Activated T-cell treated with anti-CD3 and anti-CD28 coated beads, Interleukin-2, amount 50 U/mL, for 4 hours (primary cell): Measurements from ENCODE around the gene SMIM41. TPM values are rescaled to one million over a fixed set of nuclear protein-coding genes. Genes with fewer than 3 reads are reported as not detected.

Source experiments
- ATAC-seq, 2 donors: fragments of 200-7000 bp; cut with Tn5 transposase; one replicate each; pipeline ENCODE4 v1.10.0; 2021
- DNase-seq: peaks from one replicate; pipeline ENCODE4 v3.0.0-alpha.2; 2020
- H3K27me3 Mint-ChIP-seq: one replicate; pipeline ENCODE4 v1.8.0; 2021; ENCODE audit warnings: low read depth, mixed read lengths
- H3K36me3 Mint-ChIP-seq: one replicate; pipeline ENCODE4 v1.8.0; 2022; ENCODE audit warnings: mixed read lengths; ENCODE audit not compliant: insufficient read depth
- H3K4me1 Mint-ChIP-seq: one replicate; pipeline ENCODE4 v1.8.0; 2021; ENCODE audit warnings: low read depth, mixed read lengths
- H3K4me3 Mint-ChIP-seq: one replicate; pipeline ENCODE4 v1.8.0; 2021; ENCODE audit warnings: mild to moderate bottlenecking, moderate library complexity, mixed read lengths
- H3K9me3 Mint-ChIP-seq: one replicate; pipeline ENCODE4 v1.8.0; 2021; ENCODE audit warnings: mixed read lengths
- total RNA-seq, 3 donors: library from RNA; stranded (reverse); gene quantifications; one replicate each; pipeline ENCODE4 v1.2.1, GENCODE V29; 2021

The SMIM41 gene
- total RNA-seq, 3 donors from 2014 or later = not detected

GRCh38 chr12:52126605-52127578 is 47.4 kb downstream of the SMIM41 start:
- Mint-ChIP-seq H3K4me1 (no peaks in the 10 kb centered on the region), H3K36me3 (no peaks in the 10 kb centered on the region), H3K4me3 (no peak overlapping the region), H3K27me3 (peaks cover 40% of the 10 kb centered on the region), H3K9me3 (no peaks in the 10 kb centered on the region)
- no peak for ATAC-seq
- DNase-seq = no peak

GRCh38 chr12:52127683-52128450 is 48.4 kb downstream of the SMIM41 start:
- Mint-ChIP-seq H3K27me3 (peaks cover 37% of the 10 kb centered on the region), H3K4me1 (no peaks in the 10 kb centered on the region), H3K9me3 (no peaks in the 10 kb centered on the region), H3K4me3 (no peak overlapping the region), H3K36me3 (no peaks in the 10 kb centered on the region)
- DNase-seq (no peak), ATAC-seq (no peak)

DNA sequence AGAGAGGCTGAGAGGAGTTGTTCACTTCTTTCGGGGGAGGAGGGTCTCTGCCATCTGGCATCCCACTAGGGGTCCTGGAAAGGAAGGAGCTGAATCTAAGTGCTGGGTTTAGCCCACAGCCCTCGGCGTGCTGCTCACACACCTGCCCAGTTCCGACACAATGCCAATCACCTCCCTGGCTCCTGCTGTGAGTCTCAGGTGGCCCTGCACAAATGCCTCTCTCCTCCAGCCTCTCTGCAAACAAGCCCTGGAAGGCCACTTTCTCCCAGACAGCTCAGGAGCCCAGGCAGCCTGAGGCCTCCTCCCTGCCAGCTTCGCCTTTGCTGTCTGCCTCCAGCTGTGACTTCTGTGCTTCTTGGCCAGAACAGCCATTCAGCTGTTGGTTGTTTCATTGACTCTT is 51.2 kb downstream of the SMIM41 start:
- no peak overlapping the region for H3K4me3 Mint-ChIP-seq
- no peaks in the 10 kb centered on the region for H3K36me3 Mint-ChIP-seq
- no peaks in the 10 kb centered on the region for H3K4me1 Mint-ChIP-seq
- H3K27me3 Mint-ChIP-seq = peaks cover 17% of the 10 kb centered on the region
- DNase-seq (no peak), ATAC-seq (no peak)
- no peaks in the 10 kb centered on the region for H3K9me3 Mint-ChIP-seq

DNA sequence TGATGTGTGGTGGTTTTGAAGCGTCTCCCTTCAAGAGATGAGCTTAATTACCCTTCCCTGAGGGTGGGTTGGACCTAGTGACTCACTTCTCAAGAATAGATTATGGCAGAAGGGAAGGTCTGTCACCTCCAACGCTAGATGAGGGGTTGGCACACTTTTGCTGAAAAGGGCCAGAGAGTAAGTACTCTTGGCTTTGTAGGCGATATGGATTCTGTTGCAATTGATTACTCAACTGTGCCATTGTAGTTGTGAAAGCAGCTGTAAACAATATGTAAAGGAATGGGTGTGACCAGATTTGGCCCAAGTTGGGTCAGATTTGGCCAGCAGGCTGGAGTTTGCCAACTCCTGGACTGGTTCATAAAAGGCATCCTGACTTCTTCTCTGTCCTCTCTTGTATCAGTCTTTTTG is 53.3 kb downstream of the SMIM41 start:
- no peak for ATAC-seq
- H3K4me3 Mint-ChIP-seq = no peak overlapping the region
- H3K9me3 Mint-ChIP-seq = no peaks in the 10 kb centered on the region
- no peaks in the 10 kb centered on the region for H3K36me3 Mint-ChIP-seq
- H3K4me1 Mint-ChIP-seq = no peaks in the 10 kb centered on the region
- DNase-seq = no peak
- peaks cover 4% of the 10 kb centered on the region for H3K27me3 Mint-ChIP-seq

DNA sequence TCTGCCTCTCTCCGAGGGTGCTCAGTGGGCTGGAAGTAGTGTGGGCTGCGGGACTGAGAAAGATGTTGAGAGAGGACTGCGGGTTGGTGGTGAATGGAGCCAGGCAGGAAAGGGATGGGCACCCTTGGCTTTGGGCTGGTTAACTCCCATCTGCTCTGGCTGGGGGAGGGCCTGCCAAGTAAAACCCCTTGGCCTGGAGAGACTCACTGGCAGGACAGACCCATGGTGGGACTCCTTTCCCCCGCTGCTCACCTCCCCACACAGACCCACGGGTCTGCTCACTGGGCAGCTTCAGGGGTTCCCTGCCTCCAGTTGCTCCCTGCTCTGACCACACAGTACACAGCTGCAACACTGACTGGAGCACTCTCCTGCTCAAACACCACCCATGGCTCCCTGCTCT is 58.2 kb downstream of the SMIM41 start:
- Mint-ChIP-seq H3K9me3 (no peaks in the 10 kb centered on the region), H3K4me3 (no peak overlapping the region), H3K27me3 (peaks cover 10% of the 10 kb centered on the region), H3K36me3 (no peaks in the 10 kb centered on the region), H3K4me1 (no peaks in the 10 kb centered on the region)
- ATAC-seq = no peak
- no peak for DNase-seq

DNA sequence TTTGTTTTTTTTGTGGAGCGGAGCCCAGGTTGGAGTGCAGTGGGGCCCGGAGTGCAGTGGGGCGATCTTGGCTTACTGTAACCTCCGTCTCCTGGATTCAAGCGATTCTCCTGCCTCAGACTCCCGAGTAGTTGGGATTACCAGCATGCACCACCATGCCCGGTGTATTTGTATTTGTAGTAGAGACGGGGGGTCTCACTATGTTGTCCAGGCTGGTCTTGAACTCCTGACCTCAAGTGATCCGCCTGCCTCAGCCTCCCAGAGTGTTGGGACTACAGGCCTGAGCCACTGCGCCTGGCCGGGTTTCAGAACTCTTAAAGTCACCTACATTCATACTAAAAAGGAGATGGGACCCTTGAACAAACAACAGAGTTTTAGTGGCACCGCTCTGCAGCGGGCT is 59.6 kb downstream of the SMIM41 start:
- H3K36me3 Mint-ChIP-seq = no peaks in the 10 kb centered on the region
- ATAC-seq = no peak
- H3K4me1 Mint-ChIP-seq = no peaks in the 10 kb centered on the region
- DNase-seq = no peak
- H3K4me3 Mint-ChIP-seq = no peak overlapping the region
- no peaks in the 10 kb centered on the region for H3K9me3 Mint-ChIP-seq
- H3K27me3 Mint-ChIP-seq = peaks cover 10% of the 10 kb centered on the region

- H3K9me3 Mint-ChIP-seq = no peaks in the 10 kb centered on the region
- DNase-seq = peak; percentile 27
- peaks cover 10% of the 10 kb centered on the region for H3K27me3 Mint-ChIP-seq
- no peaks in the 10 kb centered on the region for H3K4me1 Mint-ChIP-seq
- peak; percentile 66 to 81 for ATAC-seq
- H3K4me3 Mint-ChIP-seq = no peak overlapping the region
- no peaks in the 10 kb centered on the region for H3K36me3 Mint-ChIP-seq
Observed at GRCh38 chr12:52139579-52140062, 60.1 kb downstream of the SMIM41 start.

GRCh38 chr12:52141306-52141705 is 61.8 kb downstream of the SMIM41 start:
- Mint-ChIP-seq H3K4me1 (no peaks in the 10 kb centered on the region), H3K36me3 (no peaks in the 10 kb centered on the region), H3K27me3 (peaks cover 10% of the 10 kb centered on the region), H3K4me3 (no peak overlapping the region), H3K9me3 (no peaks in the 10 kb centered on the region)
- ATAC-seq (no peak), DNase-seq (no peak)

- peaks cover 8% of the 10 kb centered on the region for H3K27me3 Mint-ChIP-seq
- ATAC-seq (no peak), DNase-seq (no peak)
- no peak overlapping the region for H3K4me3 Mint-ChIP-seq
- no peaks in the 10 kb centered on the region for H3K9me3 Mint-ChIP-seq
- no peaks in the 10 kb centered on the region for H3K4me1 Mint-ChIP-seq
- H3K36me3 Mint-ChIP-seq = no peaks in the 10 kb centered on the region
Observed at GRCh38 chr12:52141875-52142274, 62.4 kb downstream of the SMIM41 start.

- ATAC-seq (no peak), DNase-seq (no peak)
- H3K36me3 Mint-ChIP-seq = no peaks in the 10 kb centered on the region
- peaks cover 8% of the 10 kb centered on the region for H3K27me3 Mint-ChIP-seq
- no peaks in the 10 kb centered on the region for H3K9me3 Mint-ChIP-seq
- no peaks in the 10 kb centered on the region for H3K4me1 Mint-ChIP-seq
- no peak overlapping the region for H3K4me3 Mint-ChIP-seq
Observed at GRCh38 chr12:52142431-52142830, 62.9 kb downstream of the SMIM41 start.

DNA sequence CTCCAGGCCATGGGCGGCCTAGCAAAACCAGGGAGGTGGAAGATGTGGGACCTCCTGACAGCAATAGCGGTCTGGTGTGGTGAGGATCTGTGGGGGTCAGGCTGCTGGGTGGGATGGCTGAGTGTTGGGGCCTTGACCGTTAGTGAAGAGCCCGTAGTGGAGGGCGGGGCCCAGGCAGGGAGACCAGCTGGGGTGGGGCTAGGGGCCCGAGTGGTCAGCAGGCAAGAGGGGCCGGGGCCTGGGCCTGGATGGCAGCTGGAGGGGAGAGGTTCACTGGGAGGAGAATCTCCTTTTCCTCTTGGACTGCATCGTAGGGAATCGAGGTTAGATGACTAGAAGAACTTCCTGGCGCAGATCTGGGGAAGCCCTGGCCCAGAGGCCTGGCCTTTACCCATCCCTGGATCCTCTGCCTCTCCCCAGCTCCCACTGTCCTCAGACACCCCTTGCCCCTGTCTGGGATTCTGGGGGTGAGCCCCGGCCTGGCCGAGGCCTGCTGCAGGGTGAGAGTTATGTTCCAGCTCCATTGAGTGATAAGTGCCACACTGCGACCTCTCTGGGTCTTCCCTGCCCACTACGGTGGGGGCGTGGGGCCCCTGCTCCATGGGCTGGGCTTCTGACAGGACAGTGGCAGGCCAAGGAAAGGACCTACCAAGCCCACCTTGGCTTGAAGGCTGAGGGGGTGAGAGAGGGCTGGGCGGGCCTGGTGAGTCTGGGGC is 65.2 kb downstream of the SMIM41 start:
- H3K4me1 Mint-ChIP-seq = no peaks in the 10 kb centered on the region

GRCh38 chr12:52145228-52146088 is 66.0 kb downstream of the SMIM41 start:
- Mint-ChIP-seq H3K36me3 (no peaks in the 10 kb centered on the region), H3K27me3 (no peaks in the 10 kb centered on the region), H3K9me3 (no peaks in the 10 kb centered on the region), H3K4me3 (no peak overlapping the region), H3K4me1 (no peaks in the 10 kb centered on the region)
- DNase-seq (no peak), ATAC-seq (no peak)

More for the DNA sequence above, 65.2 kb downstream of the SMIM41 start:
- Mint-ChIP-seq H3K36me3 (no peaks in the 10 kb centered on the region), H3K4me3 (no peak overlapping the region), H3K27me3 (no peaks in the 10 kb centered on the region), H3K9me3 (no peaks in the 10 kb centered on the region)
- DNase-seq (no peak), ATAC-seq (no peak)

DNA sequence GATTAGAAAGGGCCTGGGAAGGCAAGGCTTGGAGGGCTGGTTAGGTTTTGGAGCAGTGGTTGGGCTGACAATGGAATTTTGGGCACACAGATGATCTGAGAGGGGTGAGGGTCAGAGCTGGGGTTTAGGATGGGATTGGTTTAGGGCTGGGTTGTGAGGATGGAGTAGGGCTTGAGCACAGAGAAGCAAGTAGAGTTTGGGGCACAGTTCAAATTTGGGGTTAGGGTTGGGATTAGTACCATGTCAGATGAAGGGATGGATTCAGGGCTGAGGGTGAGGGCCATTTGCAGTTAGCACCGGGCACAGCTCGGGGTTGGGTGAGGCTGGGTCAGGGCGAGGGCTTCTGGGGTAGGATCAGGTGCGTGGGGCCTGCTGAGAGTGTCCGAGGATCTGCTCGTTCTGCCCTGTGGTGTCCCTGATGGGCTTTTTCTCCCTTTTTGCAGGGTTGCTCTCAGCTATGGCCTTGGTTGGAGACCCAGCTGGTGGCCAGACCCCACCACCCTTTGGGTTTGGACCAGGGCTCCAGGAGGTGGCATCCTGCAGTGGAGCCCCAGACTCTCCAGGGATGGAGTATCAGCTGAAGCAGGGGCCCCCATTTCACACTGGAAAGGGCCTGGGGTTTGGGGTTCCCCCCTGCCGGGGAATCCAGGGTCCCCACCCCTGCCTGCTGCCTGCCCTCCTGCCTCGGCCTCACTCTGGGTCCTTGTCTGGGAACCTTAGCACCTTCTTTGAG is 66.8 kb downstream of the SMIM41 start:
- H3K4me3 Mint-ChIP-seq = no peak overlapping the region
- no peaks in the 10 kb centered on the region for H3K27me3 Mint-ChIP-seq
- ATAC-seq (no peak), DNase-seq (no peak)
- no peaks in the 10 kb centered on the region for H3K9me3 Mint-ChIP-seq
- H3K4me1 Mint-ChIP-seq = no peaks in the 10 kb centered on the region
- no peaks in the 10 kb centered on the region for H3K36me3 Mint-ChIP-seq
